Hepatic stellate cell (primary cell): ENCODE results near the gene TXNRD2.
A peak's percentile ranks its signal among the peaks of the same experiment; 100 is the strongest.
"Not testable (repeated sequence)": the region's sequence is repeated elsewhere in the genome, so short reads cannot be mapped to it uniquely, and the experiment has no call there.

Experiments
- DNase-seq: peaks from one replicate; pipeline ENCODE4 v3.0.0; 2011; ENCODE audit warnings: low spot score

TXNRD2 gene

GRCh38 chr22:19888131-19888746 is 53.4 kb downstream of the TXNRD2 start:
- no peak for DNase-seq

- no peak for DNase-seq
Measured at GRCh38 chr22:19887256-19887985, 54.2 kb downstream of the TXNRD2 start.

GRCh38 chr22:19886605-19887255 is 54.9 kb downstream of the TXNRD2 start:
- no peak for DNase-seq

- no peak for DNase-seq
Measured at GRCh38 chr22:19885841-19886592, 55.6 kb downstream of the TXNRD2 start.

GRCh38 chr22:19884954-19885751 is 56.5 kb downstream of the TXNRD2 start:
- no peak for DNase-seq

GRCh38 chr22:19884161-19884953 is 57.3 kb downstream of the TXNRD2 start:
- DNase-seq, result no peak

- DNase-seq, result not testable (repeated sequence)
Measured at GRCh38 chr22:19883446-19883845, 58.2 kb downstream of the TXNRD2 start.

- DNase-seq, result no peak
Measured at GRCh38 chr22:19882446-19883381, 58.9 kb downstream of the TXNRD2 start.

GRCh38 chr22:19880786-19881569 is 60.6 kb downstream of the TXNRD2 start:
- peak; percentile 99 for DNase-seq

GRCh38 chr22:19879992-19880785 is 61.4 kb downstream of the TXNRD2 start:
- no peak for DNase-seq

GRCh38 chr22:19879643-19879991 is 62.0 kb downstream of the TXNRD2 start:
- DNase-seq, result no peak

- DNase-seq, result no peak
Measured at GRCh38 chr22:19879246-19879570, 62.4 kb downstream of the TXNRD2 start.

GRCh38 chr22:19878461-19879245 is 63.0 kb downstream of the TXNRD2 start:
- peak; percentile 65 for DNase-seq

- DNase-seq, result no peak
Measured at GRCh38 chr22:19877626-19878339, 63.8 kb downstream of the TXNRD2 start.

GRCh38 chr22:19876941-19877625 is 64.5 kb downstream of the TXNRD2 start:
- no peak for DNase-seq

GRCh38 chr22:19876314-19876940 is 65.2 kb downstream of the TXNRD2 start:
- DNase-seq, result no peak
